Measurements from ENCODE around the gene DNAJB11.

The DNAJB11 gene

GRCh38 chr3:186552408-186553031 is 18.0 kb upstream of the DNAJB11 start:
- no peak for ATAC-seq
- TF ChIP-seq TCF4 (CRISPR knock-in tag; IDR thresholded peaks at IDR 0.05; ENCODE audit: borderline replicate concordance) (no peak), ESRRG (CRISPR knock-in tag; IDR thresholded peaks at IDR 0.05) (no peak), ZNF8 (CRISPR knock-in tag; IDR thresholded peaks at IDR 0.05) (no peak), TSHZ2 (CRISPR knock-in tag; IDR thresholded peaks at IDR 0.05) (no peak), ZC3H10 (CRISPR knock-in tag; IDR thresholded peaks at IDR 0.05) (no peak), CSDC2 (CRISPR knock-in tag; IDR thresholded peaks at IDR 0.05) (no peak), RARB (CRISPR knock-in tag; IDR thresholded peaks at IDR 0.05) (no peak), GLIS3 (CRISPR knock-in tag; IDR thresholded peaks at IDR 0.05) (no peak), ARNTL (CRISPR knock-in tag; IDR thresholded peaks at IDR 0.05; ENCODE audit: borderline replicate concordance, low read depth) (no peak), POU6F1 (CRISPR knock-in tag; IDR thresholded peaks at IDR 0.05; ENCODE audit: borderline replicate concordance, low read depth) (no peak), ZNF70 (CRISPR knock-in tag; IDR thresholded peaks at IDR 0.05) (no peak), BACH2 (CRISPR knock-in tag; IDR thresholded peaks at IDR 0.05; ENCODE audit: borderline replicate concordance) (no peak), TOX (CRISPR knock-in tag; IDR thresholded peaks at IDR 0.05; ENCODE audit: borderline replicate concordance) (no peak), CSRNP3 (CRISPR knock-in tag; IDR thresholded peaks at IDR 0.05) (no peak), SNAI2 (CRISPR knock-in tag; IDR thresholded peaks at IDR 0.05) (no peak), PATZ1 (CRISPR knock-in tag; IDR thresholded peaks at IDR 0.05; ENCODE audit: borderline replicate concordance) (no peak), OSR1 (CRISPR knock-in tag; IDR thresholded peaks at IDR 0.05) (no peak), ZFP30 (CRISPR knock-in tag; IDR thresholded peaks at IDR 0.05) (no peak), CREB5 (CRISPR knock-in tag; IDR thresholded peaks at IDR 0.05; ENCODE audit: low read depth) (no peak), ZNF565 (CRISPR knock-in tag; conservative IDR thresholded peaks at IDR 0.05; ENCODE audit: low read depth) (no peak)

- ATAC-seq, result no peak
- TF ChIP-seq PATZ1 (CRISPR knock-in tag; IDR thresholded peaks at IDR 0.05; ENCODE audit: borderline replicate concordance) (no peak), ZFP3 (CRISPR knock-in tag; IDR thresholded peaks at IDR 0.05) (no peak), OSR1 (CRISPR knock-in tag; IDR thresholded peaks at IDR 0.05) (no peak), TSHZ2 (CRISPR knock-in tag; IDR thresholded peaks at IDR 0.05) (no peak), ZC3H10 (CRISPR knock-in tag; IDR thresholded peaks at IDR 0.05) (no peak), POU6F1 (CRISPR knock-in tag; IDR thresholded peaks at IDR 0.05; ENCODE audit: borderline replicate concordance, low read depth) (no peak), RARB (CRISPR knock-in tag; IDR thresholded peaks at IDR 0.05) (no peak), SNAI2 (CRISPR knock-in tag; IDR thresholded peaks at IDR 0.05) (no peak), BACH2 (CRISPR knock-in tag; IDR thresholded peaks at IDR 0.05; ENCODE audit: borderline replicate concordance) (no peak), GLIS3 (CRISPR knock-in tag; IDR thresholded peaks at IDR 0.05) (no peak), ESRRG (CRISPR knock-in tag; IDR thresholded peaks at IDR 0.05) (no peak)
Measured at GRCh38 chr3:186564586-186564985, 5.9 kb upstream of the DNAJB11 start.

All from SK-N-SH treated with all-trans-retinoic acid at 6 μM for 48 hours (cell line).